ENCODE data around the gene CIP2A. TPM values are rescaled to one million over a fixed set of nuclear protein-coding genes. Genes with fewer than 3 reads are reported as not detected.
"Not testable (repeated sequence)": the region's sequence is repeated elsewhere in the genome, so short reads cannot be mapped to it uniquely, and the experiment has no call there.

Gene CIP2A
- total RNA-seq, result 10 to 100 TPM; 46.8 to 47.6 TPM

DNA sequence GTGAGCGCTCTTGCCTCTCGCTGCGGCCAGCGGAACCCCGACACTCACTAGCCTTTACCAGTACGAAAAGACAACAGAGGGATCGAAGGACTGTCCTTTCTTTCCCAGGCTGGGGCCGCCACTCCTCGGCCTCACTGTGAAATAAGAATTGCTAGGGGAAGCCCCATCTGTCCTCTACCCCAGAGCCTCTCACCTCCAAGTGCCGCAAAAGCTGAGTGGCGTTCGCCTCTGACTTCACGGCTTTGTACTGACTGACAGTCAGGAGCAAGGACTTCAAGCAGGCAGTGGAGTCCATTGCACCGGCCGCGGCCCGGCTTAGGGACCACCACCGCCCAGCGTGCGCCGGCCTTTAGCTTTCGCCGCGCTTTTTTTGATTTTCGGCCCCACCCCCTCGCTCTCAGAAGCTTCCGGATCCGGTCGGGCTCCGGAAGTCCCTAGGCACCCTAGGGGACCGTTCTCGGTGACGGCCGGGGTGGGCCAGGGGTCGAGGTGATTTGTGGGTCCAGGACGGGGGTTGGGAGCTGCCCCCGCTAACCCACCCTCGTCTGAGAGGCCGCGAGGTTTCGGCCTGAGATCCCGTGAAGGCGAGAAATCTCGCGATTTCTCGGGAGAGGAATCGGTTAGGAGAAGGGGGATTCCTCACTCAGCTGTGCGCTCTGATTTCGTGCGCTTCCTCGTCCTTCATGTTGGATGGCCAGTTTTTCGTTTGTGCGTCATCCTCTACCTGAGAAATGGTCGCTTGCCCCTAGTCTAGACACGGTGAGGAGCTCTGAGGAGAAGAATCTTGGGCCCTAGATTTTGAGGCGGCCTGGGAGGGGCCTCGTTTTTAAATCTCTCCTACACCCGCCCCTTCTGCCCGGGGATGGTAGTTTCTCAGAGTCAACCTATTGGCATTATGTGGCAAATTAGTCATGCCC lies at the start of gene CIP2A, which contains the start of gene DZIP3:
Gene CIP2A, minus strand, starts transcription at position 358 of the 917 bp plus-strand sequence. Its CDS starts 63 bp downstream, at position 295.
Gene DZIP3, plus strand, starts transcription at position 642 of the 917 bp plus-strand sequence. CDS start 15,685 bp downstream, outside the sequence.
- no peaks in the 10 kb centered on the region for H3K27me3 Mint-ChIP-seq
- H3K4me1 Mint-ChIP-seq, result peaks cover 52% of the 10 kb centered on the region
- peak; percentile 86 for DNase-seq
- ChIA-PET POLR2A (interaction anchor here (0.7 to 6.1 kb wide), 42 partner anchors 10 to 1158 kb away, joined by 3 to 205 read pairs (median 4); partner anchors contain the start of genes HHLA2, IFT57 and TRAT1), CTCF (interaction anchor here (0.6 to 2.3 kb wide), 11 partner anchors 10 to 481 kb away, joined by 3 to 17 read pairs (median 7); no protein-coding TSS in a partner anchor)
- peaks cover 33% of the 10 kb centered on the region for H3K36me3 Mint-ChIP-seq (ENCODE audit: low read depth)
- H3K9me3 Mint-ChIP-seq, result no peaks in the 10 kb centered on the region
- peak within 1 kb of the TSS; percentile 96 for H3K27ac Mint-ChIP-seq
- peak within 1 kb of the TSS; percentile 98 for H3K4me3 Mint-ChIP-seq

- Mint-ChIP-seq H3K27ac (no peak overlapping the region), H3K36me3 (ENCODE audit: low read depth) (peaks cover 3% of the 10 kb centered on the region), H3K4me1 (peaks cover 2% of the 10 kb centered on the region), H3K9me3 (no peaks in the 10 kb centered on the region), H3K27me3 (no peaks in the 10 kb centered on the region), H3K4me3 (no peak overlapping the region)
- POLR2A ChIA-PET, result no interaction called here
- no peak for DNase-seq
- CTCF ChIA-PET, result no interaction called here
Observed at GRCh38 chr3:108629974-108630373, 40.7 kb upstream of the CIP2A start.

DNA sequence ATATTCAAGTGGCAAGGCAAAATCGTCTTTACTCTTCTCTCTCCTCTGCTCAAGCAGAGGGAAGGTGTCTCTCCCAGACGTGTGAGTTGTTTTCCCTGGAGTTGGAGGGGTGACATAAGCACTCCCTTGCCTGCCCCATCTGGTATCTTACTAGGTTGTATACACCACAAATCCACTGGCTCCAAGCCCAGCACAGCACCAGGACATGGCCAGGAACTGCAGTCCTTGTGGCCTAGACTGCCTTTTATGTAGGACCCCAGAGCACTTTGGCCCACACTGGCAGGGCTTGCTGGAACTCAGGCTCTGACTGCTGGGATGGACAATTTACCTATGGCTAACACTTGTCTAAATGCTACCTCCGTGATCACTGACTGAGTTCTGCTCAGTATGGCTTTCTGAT lies 34.3 kb upstream of the CIP2A start:
- no peak overlapping the region for H3K4me3 Mint-ChIP-seq
- H3K27me3 Mint-ChIP-seq, result no peaks in the 10 kb centered on the region
- DNase-seq, result no peak
- H3K27ac Mint-ChIP-seq, result no peak overlapping the region
- POLR2A ChIA-PET, result no interaction called here
- H3K36me3 Mint-ChIP-seq (ENCODE audit: low read depth), result peaks cover 6% of the 10 kb centered on the region
- H3K9me3 Mint-ChIP-seq, result no peaks in the 10 kb centered on the region
- CTCF ChIA-PET, result no interaction called here
- H3K4me1 Mint-ChIP-seq, result no peaks in the 10 kb centered on the region

- Mint-ChIP-seq H3K27me3 (no peaks in the 10 kb centered on the region), H3K36me3 (ENCODE audit: low read depth) (peaks cover 10% of the 10 kb centered on the region), H3K27ac (no peak overlapping the region), H3K4me3 (no peak overlapping the region), H3K4me1 (no peaks in the 10 kb centered on the region), H3K9me3 (no peaks in the 10 kb centered on the region)
- DNase-seq, result no peak
- CTCF ChIA-PET, result no interaction called here
- POLR2A ChIA-PET, result no interaction called here
Observed at GRCh38 chr3:108620250-108620649, 31.0 kb upstream of the CIP2A start.

DNA sequence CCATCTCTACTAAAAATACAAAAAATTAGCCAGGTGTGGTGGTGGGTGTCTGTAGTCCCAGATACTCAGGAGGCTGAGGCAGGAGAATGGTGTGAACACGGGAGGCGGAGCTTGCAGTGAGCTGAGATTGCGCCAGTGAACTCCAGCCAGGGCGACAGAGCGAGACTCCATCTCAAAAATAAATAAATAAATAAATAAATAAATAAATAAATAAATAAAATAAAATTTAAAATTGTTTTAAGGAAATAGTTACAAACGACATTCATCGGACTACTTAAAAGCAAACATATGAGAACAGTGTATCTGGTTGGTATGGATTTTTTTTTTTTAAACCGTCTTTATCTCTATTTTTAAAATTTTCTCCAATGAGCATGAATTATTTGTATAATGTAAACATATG lies 26.9 kb upstream of the CIP2A start:
- H3K4me3 Mint-ChIP-seq; H3K4me1 Mint-ChIP-seq; CTCF ChIA-PET; H3K27ac Mint-ChIP-seq; H3K27me3 Mint-ChIP-seq; H3K36me3 Mint-ChIP-seq (ENCODE audit: low read depth); DNase-seq; H3K9me3 Mint-ChIP-seq: not testable (repeated sequence)
- POLR2A ChIA-PET, result interaction anchor here (1.1 kb wide), 1 partner anchor 26 kb away, joined by 3 read pairs; no protein-coding TSS in a partner anchor

DNA sequence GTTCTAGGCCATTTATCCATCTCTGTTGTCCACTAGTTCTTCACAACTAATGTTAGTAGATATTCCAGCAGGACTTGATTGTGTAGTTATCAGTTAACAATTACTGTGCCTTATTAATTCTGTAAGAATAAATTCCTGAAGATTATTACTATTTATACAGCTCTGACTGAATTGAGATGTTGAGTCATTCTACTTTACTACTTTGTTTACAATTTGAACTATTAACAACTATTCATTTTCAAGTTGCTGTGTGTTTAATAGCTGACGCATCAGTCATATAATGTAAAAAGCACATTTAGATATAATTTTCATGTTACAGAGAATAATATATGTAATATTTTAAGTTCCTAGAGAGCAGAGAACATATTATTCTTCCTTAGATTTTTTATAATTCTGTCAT lies 21.4 kb upstream of the CIP2A start:
- Mint-ChIP-seq H3K36me3 (ENCODE audit: low read depth) (peaks cover 22% of the 10 kb centered on the region), H3K4me1 (peaks cover under 1% of the 10 kb centered on the region), H3K9me3 (no peaks in the 10 kb centered on the region), H3K27ac (no peak overlapping the region), H3K27me3 (no peaks in the 10 kb centered on the region), H3K4me3 (no peak overlapping the region)
- CTCF ChIA-PET, result interaction anchor here (1.1 kb wide), 1 partner anchor 9 kb away, joined by 3 read pairs; no protein-coding TSS in a partner anchor
- DNase-seq, result no peak
- POLR2A ChIA-PET, result no interaction called here

DNA sequence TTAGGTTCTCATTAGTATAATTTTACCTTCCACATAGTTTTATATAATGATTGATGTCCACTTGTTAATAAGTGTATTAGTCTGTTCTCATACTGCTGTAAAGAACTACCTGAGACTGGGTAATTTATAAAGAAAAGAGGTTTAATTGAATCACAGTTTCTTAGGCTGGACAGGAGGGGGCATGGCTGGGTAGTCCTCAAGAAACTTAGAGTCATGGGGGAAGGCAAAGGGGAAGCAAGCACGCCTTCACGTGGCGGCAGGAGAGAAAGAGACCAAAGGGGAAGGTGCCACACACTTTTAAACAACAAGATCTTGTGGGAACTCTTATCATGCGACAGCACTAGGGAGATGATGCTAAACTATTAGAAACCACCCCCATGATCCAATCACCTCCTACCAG lies 19.5 kb upstream of the CIP2A start:
- H3K27me3 Mint-ChIP-seq, result no peaks in the 10 kb centered on the region
- POLR2A ChIA-PET, result no interaction called here
- CTCF ChIA-PET, result no interaction called here
- H3K27ac Mint-ChIP-seq, result no peak overlapping the region
- no peak overlapping the region for H3K4me3 Mint-ChIP-seq
- H3K9me3 Mint-ChIP-seq, result no peaks in the 10 kb centered on the region
- H3K36me3 Mint-ChIP-seq (ENCODE audit: low read depth), result peaks cover 18% of the 10 kb centered on the region
- H3K4me1 Mint-ChIP-seq, result peaks cover 18% of the 10 kb centered on the region
- no peak for DNase-seq

DNA sequence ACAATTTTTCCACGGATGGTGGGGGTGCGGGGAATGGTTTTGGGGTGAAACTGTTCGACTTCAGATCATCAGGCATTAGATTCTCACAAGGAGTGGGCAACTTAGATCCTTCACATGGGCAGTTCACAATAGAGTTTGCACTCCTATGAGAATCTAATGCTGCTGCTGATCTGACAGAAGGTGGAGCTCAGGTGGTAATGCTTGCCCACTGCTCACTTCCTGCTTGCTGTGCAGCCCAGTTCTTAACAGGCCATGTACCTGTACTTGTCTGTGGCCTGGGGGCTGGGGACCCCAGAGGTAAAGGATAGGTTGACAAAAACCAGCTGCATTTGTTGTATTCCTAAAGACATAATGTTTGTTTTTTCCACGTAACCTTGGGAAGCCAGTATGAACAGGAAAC lies 16.3 kb upstream of the CIP2A start:
- Mint-ChIP-seq H3K4me3 (no peak overlapping the region), H3K9me3 (peaks cover 12% of the 10 kb centered on the region), H3K27me3 (no peaks in the 10 kb centered on the region), H3K36me3 (ENCODE audit: low read depth) (peaks cover 34% of the 10 kb centered on the region), H3K27ac (no peak overlapping the region), H3K4me1 (peaks cover 40% of the 10 kb centered on the region)
- POLR2A ChIA-PET, result interaction anchor here (8.6 kb wide), 1 partner anchor 16 kb away, joined by 205 read pairs; the partner anchor contains the start of genes CIP2A and DZIP3
- CTCF ChIA-PET, result no interaction called here
- DNase-seq, result no peak

GRCh38 chr3:108605028-108605427 lies 15.8 kb upstream of the CIP2A start:
- Mint-ChIP-seq H3K36me3 (ENCODE audit: low read depth) (peaks cover 35% of the 10 kb centered on the region), H3K9me3 (peaks cover 12% of the 10 kb centered on the region), H3K27me3 (no peaks in the 10 kb centered on the region), H3K4me1 (peaks cover 45% of the 10 kb centered on the region), H3K27ac (no peak overlapping the region), H3K4me3 (no peak overlapping the region)
- DNase-seq, result no peak
- ChIA-PET POLR2A (interaction anchor here (8.6 kb wide), 1 partner anchor 16 kb away, joined by 205 read pairs; the partner anchor contains the start of genes CIP2A and DZIP3), CTCF (no interaction called here)

GRCh38 chr3:108603691-108604090 lies 14.5 kb upstream of the CIP2A start:
- no peak for DNase-seq
- Mint-ChIP-seq H3K4me1 (peaks cover 55% of the 10 kb centered on the region), H3K27me3 (no peaks in the 10 kb centered on the region), H3K27ac (peak overlapping the region; percentile 57), H3K36me3 (ENCODE audit: low read depth) (peaks cover 31% of the 10 kb centered on the region), H3K4me3 (peak overlapping the region; percentile 37), H3K9me3 (peaks cover 12% of the 10 kb centered on the region)
- ChIA-PET CTCF (interaction anchor here (1.0 to 3.1 kb wide), 6 partner anchors 10 to 311 kb away, joined by 3 to 17 read pairs (median 5); partner anchors contain the start of genes CIP2A and DZIP3), POLR2A (interaction anchor here (0.9 to 8.6 kb wide), 5 partner anchors 8 to 235 kb away, joined by 3 to 205 read pairs (median 4); partner anchors contain the start of genes CIP2A and DZIP3)

GRCh38 chr3:108602935-108603294 lies 13.7 kb upstream of the CIP2A start:
- Mint-ChIP-seq H3K36me3 (ENCODE audit: low read depth) (peaks cover 30% of the 10 kb centered on the region), H3K27me3 (no peaks in the 10 kb centered on the region), H3K4me3 (peak overlapping the region; percentile 45), H3K4me1 (peaks cover 58% of the 10 kb centered on the region), H3K27ac (peak overlapping the region; percentile 53), H3K9me3 (peaks cover 12% of the 10 kb centered on the region)
- CTCF ChIA-PET, result interaction anchor here (1.0 to 3.1 kb wide), 6 partner anchors 9 to 312 kb away, joined by 3 to 17 read pairs (median 5); partner anchors contain the start of genes CIP2A and DZIP3
- POLR2A ChIA-PET, result interaction anchor here (0.9 to 8.6 kb wide), 6 partner anchors 9 to 236 kb away, joined by 3 to 205 read pairs (median 4); partner anchors contain the start of genes CIP2A and DZIP3
- DNase-seq, result no peak

GRCh38 chr3:108602249-108602934 lies 13.2 kb upstream of the CIP2A start:
- H3K36me3 Mint-ChIP-seq (ENCODE audit: low read depth), result peaks cover 26% of the 10 kb centered on the region
- peaks cover 58% of the 10 kb centered on the region for H3K4me1 Mint-ChIP-seq
- no peaks in the 10 kb centered on the region for H3K27me3 Mint-ChIP-seq
- peak; percentile 43 for DNase-seq
- H3K9me3 Mint-ChIP-seq, result peaks cover 12% of the 10 kb centered on the region
- POLR2A ChIA-PET, result interaction anchor here (1.1 to 8.6 kb wide), 5 partner anchors 9 to 221 kb away, joined by 3 to 205 read pairs (median 4); partner anchors contain the start of genes CIP2A and DZIP3
- peak overlapping the region; percentile 53 for H3K27ac Mint-ChIP-seq
- peak overlapping the region; percentile 45 for H3K4me3 Mint-ChIP-seq
- CTCF ChIA-PET, result interaction anchor here (0.9 to 3.1 kb wide), 6 partner anchors 9 to 312 kb away, joined by 3 to 17 read pairs (median 5); partner anchors contain the start of genes CIP2A and DZIP3

Measured in activated CD4-positive, alpha-beta memory T cell treated with anti-CD3 and anti-CD28 coated beads, Interleukin-2, amount 10 ng/mL, durations not matched to agents 7 days and 5 days (primary cell).